Activated CD4-positive, alpha-beta T cell treated with anti-CD3 and anti-CD28 coated beads for 24 hours (primary cell): ENCODE results near the gene RAB35.

ENCODE experiments used
- DNase-seq, 2 donors: peaks; one replicate each; pipeline ENCODE4 v3.0.0-alpha.2; 2020; ENCODE audit warnings: low read depth in 2 of 2

Gene RAB35

GRCh38 chr12:120116441-120116791 is at the start of gene RAB35:
Gene RAB35, minus strand, starts transcription at chr12:120116753. Its CDS starts 103 bp downstream, at chr12:120116650.
- DNase-seq, result no peak

- DNase-seq, result no peak
Measured at GRCh38 chr12:120164293-120164692, 47.7 kb upstream of the RAB35 start.

- no peak for DNase-seq
Measured at GRCh38 chr12:120162763-120163162, 46.2 kb upstream of the RAB35 start.

GRCh38 chr12:120161852-120162251 is 45.3 kb upstream of the RAB35 start:
- DNase-seq, result no peak

- no peak for DNase-seq
Measured at GRCh38 chr12:120159509-120160237, 43.1 kb upstream of the RAB35 start.

- no peak for DNase-seq
Measured at GRCh38 chr12:120158351-120158750, 41.8 kb upstream of the RAB35 start.

- DNase-seq, result no peak
Measured at GRCh38 chr12:120157678-120158077, 41.1 kb upstream of the RAB35 start.

- DNase-seq, result no peak
Measured at GRCh38 chr12:120156315-120157259, 40.0 kb upstream of the RAB35 start.

GRCh38 chr12:120155072-120155471 is 38.5 kb upstream of the RAB35 start:
- DNase-seq, result no peak

- DNase-seq, result no peak
Measured at GRCh38 chr12:120150919-120151525, 34.5 kb upstream of the RAB35 start.

GRCh38 chr12:120148011-120148410 is 31.5 kb upstream of the RAB35 start:
- DNase-seq, result no peak

GRCh38 chr12:120145164-120145563 is 28.6 kb upstream of the RAB35 start:
- DNase-seq, result no peak

- no peak for DNase-seq
Measured at GRCh38 chr12:120144215-120144614, 27.7 kb upstream of the RAB35 start.

- DNase-seq, result no peak
Measured at GRCh38 chr12:120142231-120142877, 25.8 kb upstream of the RAB35 start.

- no peak for DNase-seq
Measured at GRCh38 chr12:120141336-120141735, 24.8 kb upstream of the RAB35 start.

GRCh38 chr12:120140603-120141002 is 24.1 kb upstream of the RAB35 start:
- no peak for DNase-seq

GRCh38 chr12:120139958-120140357 is 23.4 kb upstream of the RAB35 start:
- DNase-seq, result no peak

- no peak for DNase-seq
Measured at GRCh38 chr12:120138366-120138765, 21.8 kb upstream of the RAB35 start.

GRCh38 chr12:120137833-120138232 is 21.3 kb upstream of the RAB35 start:
- no peak for DNase-seq

GRCh38 chr12:120136093-120136770 is 19.7 kb upstream of the RAB35 start:
- DNase-seq, result no peak

- no peak for DNase-seq
Measured at GRCh38 chr12:120134307-120134980, 17.9 kb upstream of the RAB35 start.
